ENCODE data around the gene SLC22A14.

The SLC22A14 gene

GRCh38 chr3:38365469-38366062 lies 83.5 kb downstream of the SLC22A14 start:
- no peak for DNase-seq (ENCODE audit: low read depth)
- no peak overlapping the region for H3K4me3 ChIP-seq (ENCODE audit: low read depth, low read length)

GRCh38 chr3:38366082-38366481 lies 84.0 kb downstream of the SLC22A14 start:
- no peak for DNase-seq (ENCODE audit: low read depth)
- no peak overlapping the region for H3K4me3 ChIP-seq (ENCODE audit: low read depth, low read length)

DNA sequence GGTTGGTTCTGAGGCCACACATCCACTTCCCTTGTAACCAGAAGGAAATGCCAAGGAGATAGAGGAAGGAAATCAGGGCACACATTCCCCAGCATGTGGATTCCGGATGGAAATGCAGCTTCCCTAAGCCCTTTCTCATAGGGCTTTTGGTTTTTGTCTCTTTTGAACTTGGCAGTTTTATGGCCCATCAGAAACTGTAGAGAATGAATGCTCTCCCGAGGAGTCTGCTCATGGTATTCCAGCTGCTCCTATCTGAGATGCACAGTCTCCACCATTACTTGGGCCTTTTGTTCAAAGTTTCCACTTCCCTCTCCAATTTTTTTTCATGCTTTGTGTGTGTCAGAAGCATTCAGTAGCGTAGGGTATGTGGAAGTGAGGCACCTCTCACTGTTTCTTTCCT lies 85.7 kb downstream of the SLC22A14 start:
- no peak for DNase-seq (ENCODE audit: low read depth)
- no peak overlapping the region for H3K4me3 ChIP-seq (ENCODE audit: low read depth, low read length)

All from skeletal muscle cell (primary cell).